GM23338 (cell line): Measurements from ENCODE around the gene REG3G. TPM values are rescaled to one million over a fixed set of nuclear protein-coding genes. Genes with fewer than 3 reads are reported as not detected.

Experiments used
- ATAC-seq: fragments of 200-7000 bp; cut with Tn5 transposase; 3 replicates; pipeline ENCODE4 v1.9.1; 2020
- DNase-seq: peaks from one replicate; pipeline ENCODE4 v3.0.0-alpha.2; 2015; ENCODE audit warnings: low spot score
- H2AFZ ChIP-seq: fragments of 200-600 bp; sonication (generic); 2 replicates; pipeline ENCODE4 v1.8.0; 2016; ENCODE audit warnings: antibody characterized with exemption, mild to moderate bottlenecking, moderate library complexity
- H3F3A ChIP-seq: fragments of 200-600 bp; sonication (generic); replicated peaks from 2 replicates; pipeline ENCODE4 v1.8.0; 2017; ENCODE audit warnings: antibody characterized with exemption, mixed run types, low read depth
- H3K27ac ChIP-seq: fragments of 200-600 bp; sonication (generic); 2 replicates; pipeline ENCODE4 v1.6.1; 2016; ENCODE audit warnings: low read depth
- H3K27me3 ChIP-seq: fragments of 200-600 bp; sonication (generic); 2 replicates; pipeline ENCODE4 v1.8.0; 2016; ENCODE audit warnings: mild to moderate bottlenecking, mixed run types, moderate library complexity; ENCODE audit not compliant: insufficient read depth
- H3K36me3 ChIP-seq: fragments of 200-600 bp; sonication (generic); 2 replicates; pipeline ENCODE4 v1.8.0; 2016; ENCODE audit warnings: mild to moderate bottlenecking; ENCODE audit not compliant: insufficient read depth
- H3K4me1 ChIP-seq: fragments of 200-600 bp; sonication (generic); 2 replicates; pipeline ENCODE4 v1.8.0; 2016; ENCODE audit warnings: mild to moderate bottlenecking, moderate library complexity; ENCODE audit not compliant: insufficient read depth
- H3K4me2 ChIP-seq: fragments of 200-600 bp; sonication (generic); 2 replicates; pipeline ENCODE4 v1.7.1; 2017; ENCODE audit warnings: mixed run types
- H3K4me3 ChIP-seq: fragments of 200-600 bp; sonication (generic); 2 replicates; pipeline ENCODE4 v1.6.1; 2016; ENCODE audit warnings: mixed run types
- H3K79me2 ChIP-seq: fragments of 200-600 bp; sonication (generic); replicated peaks from 2 replicates; pipeline ENCODE4 v1.8.0; 2017; ENCODE audit warnings: mild to moderate bottlenecking; ENCODE audit not compliant: insufficient read depth
- H3K9me2 ChIP-seq: fragments of 200-600 bp; sonication (generic); 2 replicates; pipeline ENCODE4 v1.8.0; 2017; ENCODE audit not compliant: insufficient read depth
- H4K20me1 ChIP-seq: fragments of 200-600 bp; sonication (generic); replicated peaks from 2 replicates; pipeline ENCODE4 v1.8.0; 2017; ENCODE audit warnings: mild to moderate bottlenecking; ENCODE audit not compliant: insufficient read depth
- H3K27ac Mint-ChIP-seq: 2 replicates; pipeline ENCODE4 v1.8.0; 2020; ENCODE audit warnings: inconsistent platforms, mild to moderate bottlenecking, moderate library complexity, mixed read lengths
- H3K27me3 Mint-ChIP-seq: 3 replicates; pipeline ENCODE4 v1.8.0; 2022; ENCODE audit warnings: low read depth, mild to moderate bottlenecking, moderate library complexity, mixed read lengths, inconsistent platforms; ENCODE audit not compliant: insufficient read depth, poor library complexity
- H3K36me3 Mint-ChIP-seq: 3 replicates; pipeline ENCODE4 v1.8.0; 2021; ENCODE audit warnings: low read depth, mild to moderate bottlenecking, inconsistent platforms, moderate library complexity, mixed read lengths
- H3K4me1 Mint-ChIP-seq: 3 replicates; pipeline ENCODE4 v1.8.0; 2020; ENCODE audit warnings: mild to moderate bottlenecking, inconsistent platforms, mixed read lengths
- H3K4me3 Mint-ChIP-seq: 3 replicates; pipeline ENCODE4 v1.8.0; 2021; ENCODE audit warnings: moderate library complexity, mild to moderate bottlenecking, inconsistent platforms, mixed read lengths
- H3K9me3 Mint-ChIP-seq: 3 replicates; pipeline ENCODE4 v1.8.0; 2020; ENCODE audit warnings: moderate library complexity, mild to moderate bottlenecking, inconsistent platforms, mixed read lengths
- CREB1 ChIP-seq: fragments of 250-450 bp; sonication (Bioruptor Pico); IDR thresholded peaks from 2 replicates; pipeline ENCODE4 v1.5.0; 2020; ENCODE audit warnings: low read depth, mild to moderate bottlenecking, moderate library complexity
- ETS1 ChIP-seq: IDR thresholded peaks from 2 replicates; pipeline ENCODE4 v1.6.1; 2016; ENCODE audit warnings: antibody characterized with exemption
- EZH2 ChIP-seq: fragments of 200-600 bp; sonication (generic); IDR thresholded peaks from one replicate; pipeline ENCODE4 v1.8.0; 2017; ENCODE audit warnings: antibody characterized with exemption, mild to moderate bottlenecking, low read depth; ENCODE audit not compliant: unreplicated experiment
- EZH2phosphoT487 ChIP-seq: fragments of 200-600 bp; sonication (generic); IDR thresholded peaks from one replicate; pipeline ENCODE4 v1.8.1; 2018; ENCODE audit warnings: antibody characterized with exemption; ENCODE audit not compliant: unreplicated experiment
- JUNB ChIP-seq: IDR thresholded peaks from one replicate; pipeline ENCODE4 v1.6.1; 2016; ENCODE audit warnings: antibody characterized with exemption; ENCODE audit not compliant: unreplicated experiment
- NANOG ChIP-seq: IDR thresholded peaks from 2 replicates; pipeline ENCODE4 v1.6.1; 2016; ENCODE audit warnings: antibody characterized with exemption, borderline replicate concordance
- POLR2AphosphoS5 ChIP-seq: IDR thresholded peaks from 2 replicates; pipeline ENCODE4 v1.6.1; 2016; ENCODE audit warnings: antibody characterized with exemption, low read depth
- STAT1 ChIP-seq: IDR thresholded peaks from one replicate; pipeline ENCODE4 v1.6.1; 2016; ENCODE audit warnings: antibody characterized with exemption; ENCODE audit not compliant: unreplicated experiment
- ZNF331 ChIP-seq: fragments of 250-450 bp; sonication (Bioruptor Pico); IDR thresholded peaks from 2 replicates; pipeline ENCODE4 v1.5.0; 2020; ENCODE audit warnings: low read depth, mild to moderate bottlenecking, moderate library complexity
- polyA plus RNA-seq: library from polyadenylated mRNA; unstranded; fragments of >200 nt; fragmentation: Nextera tagmentation; extraction: Ambion mirVana; gene quantifications from 2 replicates; pipeline ENCODE4 v1.2.1, GENCODE V29; 2016
- total RNA-seq: library from RNA; depleted of rRNA; stranded (reverse); fragments of >200 nt; shearing (Covaris generic); gene quantifications from 2 replicates; pipeline ENCODE4 v1.2.3, GENCODE V29; 2014
- TF ChIP-seq, protein P1 (sequence below), 2 experiments: fragments of 200-600 bp in 1 of 2; sonication (generic) in 1 of 2; conservative IDR thresholded peaks; 2 replicates each; pipeline versions ENCODE4 v1.5.1 to v1.6.1; 2016 to 2017; ENCODE audit warnings: antibody characterized with exemption in 2 of 2, low read depth in 2 of 2, mild to moderate bottlenecking in 2 of 2, moderate library complexity in 1 of 2
- TF ChIP-seq, protein P2 (sequence below): IDR thresholded peaks from one replicate; pipeline ENCODE4 v1.6.1; 2018; ENCODE audit warnings: antibody characterized with exemption; ENCODE audit not compliant: unreplicated experiment

Gene REG3G
- total and polyA plus RNA-seq, 2 experiments from 2014 or later = not detected

- no peaks in the 10 kb centered on the region for H3K79me2 ChIP-seq
- no peak overlapping the region for H3K27ac ChIP-seq
- H3K36me3 ChIP-seq = no peaks in the 10 kb centered on the region
- no peak for ATAC-seq
- no peak overlapping the region for H2AFZ ChIP-seq
- H3F3A ChIP-seq = no peaks in the 10 kb centered on the region
- no peak for DNase-seq
- H3K4me1 ChIP-seq = peaks cover 7% of the 10 kb centered on the region; the same call in 1 of the 2 replicates
- Mint-ChIP-seq H3K4me1 (no peaks in the 10 kb centered on the region; the same call in 2 of the 3 replicates), H3K36me3 (no peaks in the 10 kb centered on the region), H3K9me3 (no peaks in the 10 kb centered on the region; the same call in 2 of the 3 replicates), H3K27ac (no peak overlapping the region), H3K4me3 (no peak overlapping the region), H3K27me3 (peaks cover 2% of the 10 kb centered on the region)
- H3K9me2 ChIP-seq = 0 out of 2 replicates have a peak, but pooled peaks cover 6% of the 10 kb centered on the region
- no peak overlapping the region for H3K4me3 ChIP-seq
- H4K20me1 ChIP-seq = no peaks in the 10 kb centered on the region
- no peaks in the 10 kb centered on the region for H3K27me3 ChIP-seq
- TF ChIP-seq, protein P1, sequence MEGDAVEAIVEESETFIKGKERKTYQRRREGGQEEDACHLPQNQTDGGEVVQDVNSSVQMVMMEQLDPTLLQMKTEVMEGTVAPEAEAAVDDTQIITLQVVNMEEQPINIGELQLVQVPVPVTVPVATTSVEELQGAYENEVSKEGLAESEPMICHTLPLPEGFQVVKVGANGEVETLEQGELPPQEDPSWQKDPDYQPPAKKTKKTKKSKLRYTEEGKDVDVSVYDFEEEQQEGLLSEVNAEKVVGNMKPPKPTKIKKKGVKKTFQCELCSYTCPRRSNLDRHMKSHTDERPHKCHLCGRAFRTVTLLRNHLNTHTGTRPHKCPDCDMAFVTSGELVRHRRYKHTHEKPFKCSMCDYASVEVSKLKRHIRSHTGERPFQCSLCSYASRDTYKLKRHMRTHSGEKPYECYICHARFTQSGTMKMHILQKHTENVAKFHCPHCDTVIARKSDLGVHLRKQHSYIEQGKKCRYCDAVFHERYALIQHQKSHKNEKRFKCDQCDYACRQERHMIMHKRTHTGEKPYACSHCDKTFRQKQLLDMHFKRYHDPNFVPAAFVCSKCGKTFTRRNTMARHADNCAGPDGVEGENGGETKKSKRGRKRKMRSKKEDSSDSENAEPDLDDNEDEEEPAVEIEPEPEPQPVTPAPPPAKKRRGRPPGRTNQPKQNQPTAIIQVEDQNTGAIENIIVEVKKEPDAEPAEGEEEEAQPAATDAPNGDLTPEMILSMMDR (conservative IDR thresholded peaks at IDR 0.05; ENCODE audit: low read depth in 2 of 2) = no peak
- TF ChIP-seq JUNB (no peak), STAT1 (no peak), NANOG (no peak), EZH2 (no peak), POLR2AphosphoS5 (no peak), ZNF331 (CRISPR knock-in tag) (no peak), EZH2phosphoT487 (no peak)
- TF ChIP-seq, protein P2, sequence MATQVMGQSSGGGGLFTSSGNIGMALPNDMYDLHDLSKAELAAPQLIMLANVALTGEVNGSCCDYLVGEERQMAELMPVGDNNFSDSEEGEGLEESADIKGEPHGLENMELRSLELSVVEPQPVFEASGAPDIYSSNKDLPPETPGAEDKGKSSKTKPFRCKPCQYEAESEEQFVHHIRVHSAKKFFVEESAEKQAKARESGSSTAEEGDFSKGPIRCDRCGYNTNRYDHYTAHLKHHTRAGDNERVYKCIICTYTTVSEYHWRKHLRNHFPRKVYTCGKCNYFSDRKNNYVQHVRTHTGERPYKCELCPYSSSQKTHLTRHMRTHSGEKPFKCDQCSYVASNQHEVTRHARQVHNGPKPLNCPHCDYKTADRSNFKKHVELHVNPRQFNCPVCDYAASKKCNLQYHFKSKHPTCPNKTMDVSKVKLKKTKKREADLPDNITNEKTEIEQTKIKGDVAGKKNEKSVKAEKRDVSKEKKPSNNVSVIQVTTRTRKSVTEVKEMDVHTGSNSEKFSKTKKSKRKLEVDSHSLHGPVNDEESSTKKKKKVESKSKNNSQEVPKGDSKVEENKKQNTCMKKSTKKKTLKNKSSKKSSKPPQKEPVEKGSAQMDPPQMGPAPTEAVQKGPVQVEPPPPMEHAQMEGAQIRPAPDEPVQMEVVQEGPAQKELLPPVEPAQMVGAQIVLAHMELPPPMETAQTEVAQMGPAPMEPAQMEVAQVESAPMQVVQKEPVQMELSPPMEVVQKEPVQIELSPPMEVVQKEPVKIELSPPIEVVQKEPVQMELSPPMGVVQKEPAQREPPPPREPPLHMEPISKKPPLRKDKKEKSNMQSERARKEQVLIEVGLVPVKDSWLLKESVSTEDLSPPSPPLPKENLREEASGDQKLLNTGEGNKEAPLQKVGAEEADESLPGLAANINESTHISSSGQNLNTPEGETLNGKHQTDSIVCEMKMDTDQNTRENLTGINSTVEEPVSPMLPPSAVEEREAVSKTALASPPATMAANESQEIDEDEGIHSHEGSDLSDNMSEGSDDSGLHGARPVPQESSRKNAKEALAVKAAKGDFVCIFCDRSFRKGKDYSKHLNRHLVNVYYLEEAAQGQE = no peak
- H3K4me2 ChIP-seq = no peak overlapping the region
Measured at GRCh38 chr2:79004680-79005079, 20.8 kb upstream of the REG3G start.

DNA sequence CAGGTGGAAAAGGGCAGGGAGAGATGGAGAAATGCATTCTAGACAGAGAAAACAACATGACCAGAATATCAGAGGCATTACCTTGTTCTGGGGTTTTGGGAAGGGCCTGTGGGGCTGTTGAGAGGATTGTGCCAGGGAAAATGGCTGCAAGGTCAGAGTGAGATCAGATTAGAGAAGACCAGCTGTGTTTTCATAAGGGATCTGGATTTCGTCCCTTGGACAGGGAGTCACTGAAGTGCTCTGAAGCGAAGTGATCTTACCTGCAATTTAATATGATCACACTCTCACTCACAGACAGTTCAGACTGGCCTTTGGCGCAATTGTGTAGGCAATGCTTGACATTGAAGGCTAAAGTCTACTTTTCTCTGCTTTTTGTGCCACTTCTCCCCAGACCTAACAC is 20.3 kb upstream of the REG3G start:
- Mint-ChIP-seq H3K4me3 (no peak overlapping the region), H3K27ac (peak overlapping the region; percentile 69; the same call in 1 of the 2 replicates), H3K27me3 (peaks cover 1% of the 10 kb centered on the region), H3K9me3 (no peaks in the 10 kb centered on the region; the same call in 2 of the 3 replicates), H3K4me1 (no peaks in the 10 kb centered on the region; the same call in 2 of the 3 replicates), H3K36me3 (no peaks in the 10 kb centered on the region)
- no peak overlapping the region for H3K4me3 ChIP-seq
- peaks cover 7% of the 10 kb centered on the region; the same call in 1 of the 2 replicates for H3K4me1 ChIP-seq
- H3K4me2 ChIP-seq = no peak overlapping the region
- no peaks in the 10 kb centered on the region for H3K27me3 ChIP-seq
- no peaks in the 10 kb centered on the region for H3F3A ChIP-seq
- H3K27ac ChIP-seq = no peak overlapping the region
- H2AFZ ChIP-seq = 0 out of 2 replicates have a peak overlapping the region, but pooled peaks have one; percentile 66
- ATAC-seq = no peak
- no peaks in the 10 kb centered on the region for H3K36me3 ChIP-seq
- H3K9me2 ChIP-seq = 0 out of 2 replicates have a peak, but pooled peaks cover 6% of the 10 kb centered on the region
- no peak for DNase-seq
- no peaks in the 10 kb centered on the region for H4K20me1 ChIP-seq
- H3K79me2 ChIP-seq = no peaks in the 10 kb centered on the region
- TF ChIP-seq NANOG = no peak
- TF ChIP-seq POLR2AphosphoS5 = no peak
- TF ChIP-seq ETS1 = no peak
- no peak for TF ChIP-seq STAT1
- TF ChIP-seq, protein P1 (conservative IDR thresholded peaks at IDR 0.05; ENCODE audit: low read depth in 2 of 2) = no peak
- TF ChIP-seq, protein P2 = no peak
- TF ChIP-seq EZH2 = no peak
- no peak for TF ChIP-seq CREB1 (CRISPR knock-in tag)
- TF ChIP-seq JUNB = no peak
- TF ChIP-seq EZH2phosphoT487 = no peak
